ENCODE results near the gene PLEKHG3.

Gene PLEKHG3

DNA sequence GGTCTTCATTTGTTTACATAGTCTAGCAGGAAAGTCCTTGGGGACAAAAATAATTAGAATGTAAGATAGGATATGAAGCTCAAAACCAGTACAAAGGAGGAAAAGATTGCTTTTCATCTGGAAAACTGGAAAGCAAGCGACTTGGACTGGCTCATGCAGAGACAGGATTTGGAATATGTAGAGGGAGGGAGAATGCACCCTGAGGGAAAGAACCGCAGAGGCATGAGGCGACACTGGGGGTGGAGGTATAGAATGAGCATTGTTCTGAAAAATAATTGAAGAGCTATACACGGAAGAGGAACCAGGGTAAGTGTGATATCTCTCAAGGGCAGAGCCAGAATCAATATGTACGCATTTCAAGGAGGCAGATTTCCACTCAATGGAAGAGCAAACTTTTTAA is 85.5 kb downstream of the PLEKHG3 start:
- no peak for DNase-seq (ENCODE audit: low read depth, low spot score)
- no peak overlapping the region for H3K4me3 ChIP-seq (ENCODE audit: low read depth, low read length)
- in situ Hi-C loops (cut with HindIII; ENCODE audit: low sequenced_read_pairs) = loop anchor here (25.0 kb wide), 1 partner anchor 98 kb away; the partner anchor contains the start of gene SPTB
- TF ChIP-seq CTCF (IDR thresholded peaks at IDR 0.05; ENCODE audit: low read depth, low read length) = no peak

DNA sequence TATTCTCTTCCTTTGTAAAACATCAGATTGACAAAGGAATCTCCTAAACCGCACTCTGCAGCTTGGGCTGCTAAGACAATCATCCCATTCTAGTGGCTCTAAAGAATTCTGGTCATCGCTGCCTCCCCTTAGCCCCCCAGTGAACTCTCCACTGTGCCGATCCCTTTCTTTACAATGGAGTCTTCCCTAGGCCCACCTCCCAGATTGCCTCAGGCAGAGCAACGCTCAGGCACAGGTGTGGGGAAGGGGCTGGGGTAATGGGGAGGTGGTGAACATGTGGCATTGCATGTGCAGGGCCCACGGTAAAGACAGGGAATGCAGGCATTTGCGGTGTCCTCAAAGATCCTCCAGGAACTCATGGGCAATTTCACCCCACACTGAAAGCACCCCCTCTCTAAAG is 86.3 kb downstream of the PLEKHG3 start:
- no peak overlapping the region for H3K4me3 ChIP-seq (ENCODE audit: low read depth, low read length)
- in situ Hi-C loops (cut with HindIII; ENCODE audit: low sequenced_read_pairs) = loop anchor here (25.0 kb wide), 1 partner anchor 97 kb away; the partner anchor contains the start of gene SPTB
- DNase-seq (ENCODE audit: low read depth, low spot score) = no peak
- no peak for TF ChIP-seq CTCF (IDR thresholded peaks at IDR 0.05; ENCODE audit: low read depth, low read length)

- no peak for TF ChIP-seq CTCF (IDR thresholded peaks at IDR 0.05; ENCODE audit: low read depth, low read length)
- in situ Hi-C loops (cut with HindIII; ENCODE audit: low sequenced_read_pairs) = loop anchor here (25.0 kb wide), 1 partner anchor 95 kb away; the partner anchor contains the start of gene SPTB
- H3K4me3 ChIP-seq (ENCODE audit: low read depth, low read length) = no peak overlapping the region
- no peak for DNase-seq (ENCODE audit: low read depth, low spot score)
Measured at GRCh38 chr14:64792231-64792630, 88.0 kb downstream of the PLEKHG3 start.

- in situ Hi-C loops (cut with HindIII; ENCODE audit: low sequenced_read_pairs) = loop anchor here (25.0 kb wide), 1 partner anchor 94 kb away; the partner anchor contains the start of gene SPTB
- DNase-seq (ENCODE audit: low read depth, low spot score) = no peak
- no peak overlapping the region for H3K4me3 ChIP-seq (ENCODE audit: low read depth, low read length)
- no peak for TF ChIP-seq CTCF (IDR thresholded peaks at IDR 0.05; ENCODE audit: low read depth, low read length)
Measured at GRCh38 chr14:64792871-64793560, 88.8 kb downstream of the PLEKHG3 start.

GRCh38 chr14:64795211-64795610 is 91.0 kb downstream of the PLEKHG3 start:
- no peak for TF ChIP-seq CTCF (IDR thresholded peaks at IDR 0.05; ENCODE audit: low read depth, low read length)
- in situ Hi-C loops (cut with HindIII; ENCODE audit: low sequenced_read_pairs) = loop anchor here (25.0 kb wide), 1 partner anchor 92 kb away; the partner anchor contains the start of gene SPTB
- no peak overlapping the region for H3K4me3 ChIP-seq (ENCODE audit: low read depth, low read length)
- no peak for DNase-seq (ENCODE audit: low read depth, low spot score)

- TF ChIP-seq CTCF (IDR thresholded peaks at IDR 0.05; ENCODE audit: low read depth, low read length) = no peak
- no peak overlapping the region for H3K4me3 ChIP-seq (ENCODE audit: low read depth, low read length)
- in situ Hi-C loops (cut with HindIII; ENCODE audit: low sequenced_read_pairs) = loop anchor here (25.0 kb wide), 1 partner anchor 91 kb away; the partner anchor contains the start of gene SPTB
- no peak for DNase-seq (ENCODE audit: low read depth, low spot score)
Measured at GRCh38 chr14:64795921-64796320, 91.7 kb downstream of the PLEKHG3 start.
